GM18870 (cell line): Measurements from ENCODE around the gene SLAIN1.
"Not testable (repeated sequence)": the region's sequence is repeated elsewhere in the genome, so short reads cannot be mapped to it uniquely, and the experiment has no call there.

Source experiments
- ATAC-seq: cut with Tn5 transposase; IDR thresholded peaks from one replicate; pipeline ENCODE4 v1.9.1; 2021; ENCODE audit warnings: moderate library complexity; ENCODE audit not compliant: unreplicated experiment

Gene SLAIN1

GRCh38 chr13:77697217-77698103, at the start of gene SLAIN1:
TSS of gene SLAIN1 (plus strand) at chr13:77697687. CDS start at chr13:77697914, 227 bp downstream.
- peak; percentile 61 for ATAC-seq

- no peak for ATAC-seq
Measured at GRCh38 chr13:77650409-77650808, 47.1 kb upstream of the SLAIN1 start.

- ATAC-seq, result no peak
Measured at GRCh38 chr13:77653301-77653700, 44.2 kb upstream of the SLAIN1 start.

GRCh38 chr13:77660016-77660415, 37.5 kb upstream of the SLAIN1 start:
- not testable (repeated sequence) for ATAC-seq

GRCh38 chr13:77660841-77661250, 36.6 kb upstream of the SLAIN1 start:
- no peak for ATAC-seq

- ATAC-seq, result not testable (repeated sequence)
Measured at GRCh38 chr13:77662301-77662700, 35.2 kb upstream of the SLAIN1 start.

GRCh38 chr13:77662831-77663230, 34.7 kb upstream of the SLAIN1 start:
- not testable (repeated sequence) for ATAC-seq

- no peak for ATAC-seq
Measured at GRCh38 chr13:77674852-77675251, 22.6 kb upstream of the SLAIN1 start.

- no peak for ATAC-seq
Measured at GRCh38 chr13:77678691-77679235, 18.7 kb upstream of the SLAIN1 start.

- ATAC-seq, result no peak
Measured at GRCh38 chr13:77687799-77688198, 9.7 kb upstream of the SLAIN1 start.

GRCh38 chr13:77691871-77692270, 5.6 kb upstream of the SLAIN1 start:
- ATAC-seq, result no peak

GRCh38 chr13:77692746-77693448, 4.6 kb upstream of the SLAIN1 start:
- no peak for ATAC-seq

GRCh38 chr13:77693449-77693940, 4.0 kb upstream of the SLAIN1 start:
- no peak for ATAC-seq

GRCh38 chr13:77696006-77696878, 1.2 kb upstream of the SLAIN1 start:
- peak; percentile 30 for ATAC-seq

- peak; percentile 3 for ATAC-seq
Measured at GRCh38 chr13:77696879-77697216, 639 bp upstream of the SLAIN1 start.

- peak; percentile 31 for ATAC-seq
Measured at GRCh38 chr13:77698201-77699058, 943 bp downstream of the SLAIN1 start.

GRCh38 chr13:77699059-77699680, 1.7 kb downstream of the SLAIN1 start:
- ATAC-seq, result no peak

GRCh38 chr13:77701305-77701704, 3.8 kb downstream of the SLAIN1 start:
- ATAC-seq, result no peak

- ATAC-seq, result no peak
Measured at GRCh38 chr13:77702366-77702765, 4.9 kb downstream of the SLAIN1 start.
